ENCODE measurements around the gene FAM20A. TPM values are rescaled to one million over a fixed set of nuclear protein-coding genes. Genes with fewer than 3 reads are reported as not detected.

Gene FAM20A
- total RNA-seq, 1 experiment from 2014 or later: 0.34 TPM

- Mint-ChIP-seq H3K4me3 (ENCODE audit: unreplicated experiment) (no peak overlapping the region), H3K27me3 (ENCODE audit: insufficient read depth, unreplicated experiment) (peaks cover 14% of the 10 kb centered on the region), H3K36me3 (ENCODE audit: insufficient read depth, unreplicated experiment) (no peaks in the 10 kb centered on the region), H3K4me1 (ENCODE audit: low read depth, unreplicated experiment) (no peaks in the 10 kb centered on the region), H3K9me3 (ENCODE audit: unreplicated experiment) (peaks cover 12% of the 10 kb centered on the region), H3K27ac (ENCODE audit: unreplicated experiment) (no peak overlapping the region)
- intact Hi-C loops (cut with micrococcal nuclease; ENCODE audit: unreplicated experiment): no loop called here
- no peak for DNase-seq
- H3K27me3 ChIP-seq (replicated peaks; ENCODE audit: control insufficient read depth, insufficient read depth, low read length): no peaks in the 10 kb centered on the region; the same call in 1 of the 2 replicates
- no peaks in the 10 kb centered on the region for H3K9me3 ChIP-seq
- no peak overlapping the region for H3K4me3 ChIP-seq (ENCODE audit: low read depth, low read length)
- ChIA-PET CTCF (interaction anchor here (0.6 kb wide), 3 partner anchors 8 to 499 kb away, joined by 3 read pairs; no protein-coding TSS in a partner anchor), POLR2A (no interaction called here)
- H3K4me1 ChIP-seq: no peaks in the 10 kb centered on the region
- no peaks in the 10 kb centered on the region for H3K36me3 ChIP-seq (ENCODE audit: control insufficient read depth, insufficient read depth, low read length)
- no TSS peak for BruUV-seq (replicated peaks)
- TF ChIP-seq CTCF (IDR thresholded peaks at IDR 0.05; ENCODE audit: insufficient read depth in 1 of 2, low read depth in 1 of 2, low read length in 1 of 2, severe bottlenecking in 1 of 2, unreplicated experiment in 1 of 2): no peak
Measured at GRCh38 chr17:68622423-68622822, 21.3 kb upstream of the FAM20A start.

GRCh38 chr17:68621065-68621464, 19.9 kb upstream of the FAM20A start:
- ChIA-PET CTCF (no interaction called here), POLR2A (no interaction called here)
- H3K4me3 ChIP-seq (ENCODE audit: low read depth, low read length): no peak overlapping the region
- peaks cover 12% of the 10 kb centered on the region for H3K9me3 Mint-ChIP-seq (ENCODE audit: unreplicated experiment)
- H3K4me1 Mint-ChIP-seq (ENCODE audit: low read depth, unreplicated experiment): no peaks in the 10 kb centered on the region
- no peak for DNase-seq
- intact Hi-C loops (cut with micrococcal nuclease; ENCODE audit: unreplicated experiment): no loop called here
- H3K4me3 Mint-ChIP-seq (ENCODE audit: unreplicated experiment): no peak overlapping the region
- H3K9me3 ChIP-seq: no peaks in the 10 kb centered on the region
- BruUV-seq (replicated peaks): no TSS peak
- H3K27ac Mint-ChIP-seq (ENCODE audit: unreplicated experiment): no peak overlapping the region
- TF ChIP-seq CTCF (IDR thresholded peaks at IDR 0.05; ENCODE audit: insufficient read depth in 1 of 2, low read depth in 1 of 2, low read length in 1 of 2, severe bottlenecking in 1 of 2, unreplicated experiment in 1 of 2): no peak
- H3K36me3 ChIP-seq (ENCODE audit: control insufficient read depth, insufficient read depth, low read length): no peaks in the 10 kb centered on the region
- H3K27me3 ChIP-seq (replicated peaks; ENCODE audit: control insufficient read depth, insufficient read depth, low read length): no peaks in the 10 kb centered on the region; the same call in 1 of the 2 replicates
- peaks cover 14% of the 10 kb centered on the region for H3K27me3 Mint-ChIP-seq (ENCODE audit: insufficient read depth, unreplicated experiment)
- no peaks in the 10 kb centered on the region for H3K36me3 Mint-ChIP-seq (ENCODE audit: insufficient read depth, unreplicated experiment)
- H3K4me1 ChIP-seq: no peaks in the 10 kb centered on the region

GRCh38 chr17:68616334-68616733, 15.2 kb upstream of the FAM20A start:
- Histone ChIP-seq H3K9me3 (no peaks in the 10 kb centered on the region), H3K4me3 (ENCODE audit: low read depth, low read length) (no peak overlapping the region), H3K36me3 (ENCODE audit: control insufficient read depth, insufficient read depth, low read length) (no peaks in the 10 kb centered on the region), H3K27me3 (replicated peaks; ENCODE audit: control insufficient read depth, insufficient read depth, low read length) (no peaks in the 10 kb centered on the region; the same call in 1 of the 2 replicates), H3K4me1 (no peaks in the 10 kb centered on the region)
- Mint-ChIP-seq H3K4me3 (ENCODE audit: unreplicated experiment) (no peak overlapping the region), H3K27me3 (ENCODE audit: insufficient read depth, unreplicated experiment) (peaks cover 14% of the 10 kb centered on the region), H3K4me1 (ENCODE audit: low read depth, unreplicated experiment) (no peaks in the 10 kb centered on the region), H3K27ac (ENCODE audit: unreplicated experiment) (no peak overlapping the region), H3K36me3 (ENCODE audit: insufficient read depth, unreplicated experiment) (no peaks in the 10 kb centered on the region), H3K9me3 (ENCODE audit: unreplicated experiment) (peaks cover 12% of the 10 kb centered on the region)
- CTCF ChIA-PET: no interaction called here
- no peak for DNase-seq
- POLR2A ChIA-PET: no interaction called here
- TF ChIP-seq CTCF (IDR thresholded peaks at IDR 0.05; ENCODE audit: insufficient read depth in 1 of 2, low read depth in 1 of 2, low read length in 1 of 2, severe bottlenecking in 1 of 2, unreplicated experiment in 1 of 2): no peak
- intact Hi-C loops (cut with micrococcal nuclease; ENCODE audit: unreplicated experiment): loop anchor here (10.0 kb wide), 1 partner anchor 152 kb away; no protein-coding TSS in a partner anchor
- BruUV-seq (replicated peaks): no TSS peak

All from Caco-2 (cell line).